Loucy (cell line): ENCODE results near the gene IGF2BP2.
"Not testable (repeated sequence)": the region's sequence is repeated elsewhere in the genome, so short reads cannot be mapped to it uniquely, and the experiment has no call there.

Experiments used
- H2AFZ ChIP-seq: fragments of 200-600 bp; sonication (generic); 2 replicates; pipeline ENCODE4 v1.6.0; 2016; ENCODE audit warnings: antibody characterized with exemption, mild to moderate bottlenecking, low read length, moderate library complexity
- H3F3A ChIP-seq: fragments of 200-600 bp; 2 replicates; pipeline ENCODE4 v1.6.0; 2016; ENCODE audit warnings: antibody characterized with exemption, low read depth, mild to moderate bottlenecking
- H3K27me3 ChIP-seq: fragments of 200-600 bp; sonication (generic); 2 replicates; pipeline ENCODE4 v1.6.1; 2014; ENCODE audit warnings: low read length, mild to moderate bottlenecking; ENCODE audit not compliant: insufficient read depth, poor library complexity, severe bottlenecking
- H3K36me3 ChIP-seq: fragments of 200-600 bp; sonication (generic); 2 replicates; pipeline ENCODE4 v1.6.1; 2016; ENCODE audit warnings: low read length; ENCODE audit not compliant: insufficient read depth
- H3K4me1 ChIP-seq: fragments of 200-600 bp; sonication (generic); 2 replicates; pipeline ENCODE4 v1.5.1; 2014; ENCODE audit warnings: low read length, mild to moderate bottlenecking; ENCODE audit not compliant: insufficient read depth, poor library complexity, severe bottlenecking
- H3K4me2 ChIP-seq: fragments of 200-600 bp; sonication (generic); 2 replicates; pipeline ENCODE4 v1.6.0; 2014; ENCODE audit warnings: antibody characterized with exemption, low read length, low read depth, mild to moderate bottlenecking; ENCODE audit not compliant: poor library complexity, severe bottlenecking
- H3K4me3 ChIP-seq: fragments of 200-600 bp; sonication (generic); 2 replicates; pipeline ENCODE4 v1.5.1; 2014; ENCODE audit warnings: low read length, mild to moderate bottlenecking, mixed read lengths; ENCODE audit not compliant: poor library complexity, severe bottlenecking
- H3K79me2 ChIP-seq: fragments of 200-600 bp; sonication (generic); 2 replicates; pipeline ENCODE4 v1.6.1; 2014; ENCODE audit warnings: low read length; ENCODE audit not compliant: insufficient read depth
- H3K9ac ChIP-seq: fragments of 200-600 bp; sonication (generic); 2 replicates; pipeline ENCODE4 v1.6.0; 2014; ENCODE audit warnings: mild to moderate bottlenecking, low read depth, low read length, moderate library complexity; ENCODE audit not compliant: poor library complexity, severe bottlenecking
- H3K9me2 ChIP-seq: fragments of 200-600 bp; sonication (generic); replicated peaks from 2 replicates; pipeline ENCODE4 v1.6.1; 2016; ENCODE audit warnings: low read depth, low read length, mixed read lengths
- H3K9me3 ChIP-seq: fragments of 200-600 bp; sonication (generic); 2 replicates; pipeline ENCODE4 v1.6.1; 2014; ENCODE audit warnings: mild to moderate bottlenecking, antibody characterized with exemption, low read length, low read depth; ENCODE audit not compliant: insufficient read depth
- H4K20me1 ChIP-seq: fragments of 200-600 bp; sonication (generic); 2 replicates; pipeline ENCODE4 v1.6.0; 2014; ENCODE audit warnings: antibody characterized with exemption, low read length, mild to moderate bottlenecking; ENCODE audit not compliant: insufficient read depth, poor library complexity, severe bottlenecking
- CTCF ChIP-seq: fragments of 200-600 bp; sonication (generic); conservative IDR thresholded peaks from 2 replicates; pipeline ENCODE4 v1.5.1; 2014; ENCODE audit warnings: mild to moderate bottlenecking, antibody characterized with exemption, low read length
- EZH2phosphoT487 ChIP-seq: fragments of 200-600 bp; IDR thresholded peaks from 2 replicates; pipeline ENCODE4 v1.6.1; 2018; ENCODE audit warnings: antibody characterized with exemption, mild to moderate bottlenecking, moderate library complexity, borderline replicate concordance

Gene IGF2BP2

GRCh38 chr3:185789134-185789533, 35.7 kb downstream of the IGF2BP2 start:
- no peak overlapping the region for H3K9ac ChIP-seq
- no peak overlapping the region for H3K4me3 ChIP-seq
- no peaks in the 10 kb centered on the region for H3K4me1 ChIP-seq
- H3K9me2 ChIP-seq = no peaks in the 10 kb centered on the region
- no peaks in the 10 kb centered on the region for H3K36me3 ChIP-seq
- no peaks in the 10 kb centered on the region for H3F3A ChIP-seq
- no peaks in the 10 kb centered on the region for H3K9me3 ChIP-seq
- TF ChIP-seq EZH2phosphoT487 = no peak
- TF ChIP-seq CTCF = no peak
- H3K4me2 ChIP-seq = no peak overlapping the region
- no peaks in the 10 kb centered on the region for H3K27me3 ChIP-seq
- no peak overlapping the region for H2AFZ ChIP-seq
- no peaks in the 10 kb centered on the region for H3K79me2 ChIP-seq
- no peaks in the 10 kb centered on the region for H4K20me1 ChIP-seq

DNA sequence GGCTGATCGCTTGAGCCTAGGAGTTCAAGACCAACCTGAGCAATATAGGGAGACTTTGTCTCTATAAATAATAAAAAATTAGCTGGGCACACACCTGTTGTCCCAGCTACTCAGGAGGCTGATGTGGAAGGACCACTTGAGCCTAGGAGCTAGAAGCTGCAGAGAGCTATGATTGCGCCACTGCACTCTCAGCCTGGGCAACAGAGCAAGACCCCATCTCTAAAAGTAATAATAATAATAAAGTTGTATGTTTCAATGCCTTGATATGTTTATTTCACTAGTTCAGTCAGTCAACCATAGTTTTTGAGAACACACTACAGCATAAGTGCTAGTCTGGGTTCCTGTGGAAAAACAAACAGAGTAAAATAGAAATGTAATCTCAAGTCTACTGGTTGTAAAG, 36.5 kb downstream of the IGF2BP2 start:
- H3K9ac ChIP-seq = no peak overlapping the region
- H2AFZ ChIP-seq = no peak overlapping the region
- H3K9me2 ChIP-seq = no peaks in the 10 kb centered on the region
- no peaks in the 10 kb centered on the region for H3F3A ChIP-seq
- H3K9me3 ChIP-seq = no peaks in the 10 kb centered on the region
- no peak for TF ChIP-seq EZH2phosphoT487
- no peak for TF ChIP-seq CTCF
- no peaks in the 10 kb centered on the region for H3K36me3 ChIP-seq
- H4K20me1 ChIP-seq = no peaks in the 10 kb centered on the region
- no peaks in the 10 kb centered on the region for H3K27me3 ChIP-seq
- H3K4me3 ChIP-seq = no peak overlapping the region
- H3K4me2 ChIP-seq = no peak overlapping the region
- H3K79me2 ChIP-seq = no peaks in the 10 kb centered on the region
- H3K4me1 ChIP-seq = no peaks in the 10 kb centered on the region

DNA sequence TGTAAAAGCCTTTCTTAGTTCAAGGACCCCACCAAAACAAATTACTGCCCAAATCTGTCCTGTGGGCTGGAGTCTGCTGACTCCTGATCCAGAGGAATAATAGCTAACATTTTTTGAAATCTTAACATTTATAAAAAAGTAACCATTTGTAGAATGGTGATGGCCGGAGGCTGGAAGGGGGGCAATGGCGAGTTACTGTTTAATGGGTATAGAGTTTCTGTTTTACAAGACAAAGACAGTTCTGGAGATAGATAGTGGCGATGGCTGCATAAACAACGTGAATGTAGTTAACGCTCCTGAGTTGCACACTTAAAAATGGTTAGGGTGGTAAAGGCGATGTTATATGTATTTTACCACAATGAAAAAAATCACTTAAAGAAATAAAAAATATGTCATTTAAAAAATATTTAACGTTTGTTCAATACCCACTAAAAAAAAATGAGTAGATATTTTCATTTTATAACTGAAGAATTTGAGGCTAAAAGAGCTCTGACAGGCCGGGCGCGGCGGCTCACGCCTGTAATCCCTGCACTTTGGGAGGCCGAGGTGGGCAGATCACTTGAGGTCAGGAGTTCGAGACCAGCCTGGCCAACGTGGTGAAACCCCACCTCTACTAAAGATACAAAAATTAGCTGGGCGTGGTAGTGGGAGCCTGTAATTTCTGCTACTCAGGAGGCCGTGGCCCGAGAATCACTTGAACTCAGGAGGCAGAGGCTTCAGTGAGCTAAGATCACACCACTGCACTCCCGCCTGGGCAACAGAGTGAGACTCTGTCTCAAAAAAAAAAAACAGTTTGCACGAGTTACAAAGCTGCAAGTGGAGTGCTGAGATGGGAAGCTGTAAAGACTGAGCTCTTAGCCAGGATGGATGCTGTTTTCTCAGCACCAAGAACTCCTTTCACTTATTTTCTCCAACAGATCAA, 37.6 kb downstream of the IGF2BP2 start:
- Histone ChIP-seq H3K4me3 (no peak overlapping the region), H4K20me1 (no peaks in the 10 kb centered on the region), H3K9me3 (no peaks in the 10 kb centered on the region), H2AFZ (no peak overlapping the region), H3K9me2 (no peaks in the 10 kb centered on the region), H3K4me1 (no peaks in the 10 kb centered on the region), H3K27me3 (no peaks in the 10 kb centered on the region), H3F3A (no peaks in the 10 kb centered on the region), H3K9ac (no peak overlapping the region), H3K79me2 (no peaks in the 10 kb centered on the region), H3K36me3 (no peaks in the 10 kb centered on the region), H3K4me2 (no peak overlapping the region)
- TF ChIP-seq EZH2phosphoT487 = no peak
- TF ChIP-seq CTCF = no peak

DNA sequence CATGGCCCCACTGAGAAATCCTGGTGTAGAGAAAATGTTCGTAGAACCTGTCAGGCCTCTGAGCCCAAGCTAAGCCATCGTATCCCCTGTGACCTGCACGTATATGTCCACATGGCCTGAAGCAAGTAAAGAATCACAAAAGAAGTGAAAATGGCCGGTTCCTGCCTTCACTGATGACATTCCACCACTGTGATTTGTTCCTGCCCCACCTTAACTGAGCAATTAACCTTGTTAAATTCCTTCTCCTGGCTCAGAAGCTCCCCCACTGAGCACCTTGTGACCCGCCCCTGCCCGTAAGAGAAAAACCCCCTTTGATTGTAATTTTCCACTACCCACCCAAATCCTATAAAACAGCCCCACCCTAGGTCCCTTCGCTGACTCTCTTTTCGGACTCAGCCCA, 38.6 kb downstream of the IGF2BP2 start:
- H3K9ac ChIP-seq, H3K9me2 ChIP-seq, H4K20me1 ChIP-seq, H3K4me1 ChIP-seq, H2AFZ ChIP-seq, H3K27me3 ChIP-seq, H3K36me3 ChIP-seq, H3F3A ChIP-seq, H3K9me3 ChIP-seq, H3K4me2 ChIP-seq, H3K4me3 ChIP-seq, H3K79me2 ChIP-seq: not testable (repeated sequence)
